OCI-LY3 (cell line): Measurements from ENCODE around the gene CDH9.

ENCODE experiments used
- H2AFZ ChIP-seq: fragments of 200-600, 300-600 bp; shearing (Covaris generic); 2 replicates; pipeline ENCODE4 v1.6.0; 2014; ENCODE audit warnings: antibody characterized with exemption, low read depth, low read length
- H3K27ac ChIP-seq: fragments of 200-600, 300-600 bp; sonication (generic); 2 replicates; pipeline ENCODE4 v1.5.1; 2014; ENCODE audit warnings: mild to moderate bottlenecking, low read length, moderate library complexity, mixed read lengths
- H3K27me3 ChIP-seq: fragments of 200-600, 300-600 bp; sonication (generic); 2 replicates; pipeline ENCODE4 v1.6.1; 2014; ENCODE audit warnings: low read depth, low read length, mixed read lengths
- H3K36me3 ChIP-seq: fragments of 200-600, 300-600 bp; sonication (generic); replicated peaks from 2 replicates; pipeline ENCODE3; 2014; ENCODE audit warnings: low read depth, low read length, mixed read lengths
- H3K4me1 ChIP-seq: fragments of 300-600, 200-600 bp; sonication (generic); 2 replicates; pipeline ENCODE4 v1.6.1; 2014; ENCODE audit warnings: low read length, mixed read lengths
- H3K4me2 ChIP-seq: fragments of 200-600, 300-600 bp; sonication (generic); 2 replicates; pipeline ENCODE4 v1.6.1; 2014; ENCODE audit warnings: low read length, mixed read lengths
- H3K4me3 ChIP-seq: fragments of 300-600, 200-600 bp; sonication (generic); 2 replicates; pipeline ENCODE4 v1.5.1; 2014; ENCODE audit warnings: antibody characterized with exemption, mild to moderate bottlenecking, low read length, moderate library complexity
- H3K79me2 ChIP-seq: fragments of 300-600, 200-600 bp; shearing (Covaris generic); 2 replicates; pipeline ENCODE4 v1.6.1; 2014; ENCODE audit warnings: mild to moderate bottlenecking, low read length, mixed read lengths
- H3K9ac ChIP-seq: fragments of 300-600, 200-600 bp; shearing (Covaris generic); 2 replicates; pipeline ENCODE4 v1.6.0; 2014; ENCODE audit warnings: mild to moderate bottlenecking, low read length, moderate library complexity
- H3K9me3 ChIP-seq: fragments of 200-600, 300-600 bp; shearing (Covaris generic); 2 replicates; pipeline ENCODE4 v1.6.1; 2014; ENCODE audit warnings: low read length, mixed read lengths; ENCODE audit not compliant: insufficient read depth
- H4K20me1 ChIP-seq: fragments of 200-600, 300-600 bp; sonication (generic); 2 replicates; pipeline ENCODE4 v1.6.1; 2016; ENCODE audit warnings: low read length, mixed read lengths; ENCODE audit not compliant: insufficient read depth
- EZH2phosphoT487 ChIP-seq: fragments of 200-600 bp; shearing (Covaris generic); IDR thresholded peaks from 2 replicates; pipeline ENCODE4 v1.6.1; 2018; ENCODE audit warnings: antibody characterized with exemption, mixed run types, low read depth
- TF ChIP-seq, protein P1 (sequence below): fragments of 200-600, 300-600 bp; sonication (generic); IDR thresholded peaks from 2 replicates; pipeline ENCODE4 v1.5.1; 2014; ENCODE audit warnings: antibody characterized with exemption, low read length, low read depth

Gene CDH9

DNA sequence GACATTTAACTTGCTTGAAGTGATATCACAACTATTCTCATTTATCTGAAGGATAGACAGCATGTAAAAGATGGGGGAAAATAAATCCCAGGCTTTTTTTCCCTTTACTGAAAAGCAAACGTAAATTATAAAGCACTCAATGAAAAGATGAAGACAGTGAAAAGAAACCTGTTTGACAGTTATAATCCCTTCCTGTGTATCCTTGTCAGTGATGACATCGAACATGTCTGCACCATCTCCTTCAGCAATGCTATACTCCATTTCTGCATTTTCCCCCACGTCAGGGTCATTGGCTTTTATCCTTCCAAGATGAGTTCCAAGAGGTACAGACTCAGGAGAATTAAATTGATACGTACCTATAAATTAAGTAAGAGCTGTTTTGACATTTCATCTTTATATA, 134.9 kb downstream of the CDH9 start:
- H3K4me2 ChIP-seq = no peak overlapping the region
- no peaks in the 10 kb centered on the region for H3K36me3 ChIP-seq
- H3K9me3 ChIP-seq = no peaks in the 10 kb centered on the region
- H2AFZ ChIP-seq = no peak overlapping the region
- no peak overlapping the region for H3K4me3 ChIP-seq
- no peaks in the 10 kb centered on the region for H4K20me1 ChIP-seq
- no peak for TF ChIP-seq EZH2phosphoT487
- TF ChIP-seq, protein P1, sequence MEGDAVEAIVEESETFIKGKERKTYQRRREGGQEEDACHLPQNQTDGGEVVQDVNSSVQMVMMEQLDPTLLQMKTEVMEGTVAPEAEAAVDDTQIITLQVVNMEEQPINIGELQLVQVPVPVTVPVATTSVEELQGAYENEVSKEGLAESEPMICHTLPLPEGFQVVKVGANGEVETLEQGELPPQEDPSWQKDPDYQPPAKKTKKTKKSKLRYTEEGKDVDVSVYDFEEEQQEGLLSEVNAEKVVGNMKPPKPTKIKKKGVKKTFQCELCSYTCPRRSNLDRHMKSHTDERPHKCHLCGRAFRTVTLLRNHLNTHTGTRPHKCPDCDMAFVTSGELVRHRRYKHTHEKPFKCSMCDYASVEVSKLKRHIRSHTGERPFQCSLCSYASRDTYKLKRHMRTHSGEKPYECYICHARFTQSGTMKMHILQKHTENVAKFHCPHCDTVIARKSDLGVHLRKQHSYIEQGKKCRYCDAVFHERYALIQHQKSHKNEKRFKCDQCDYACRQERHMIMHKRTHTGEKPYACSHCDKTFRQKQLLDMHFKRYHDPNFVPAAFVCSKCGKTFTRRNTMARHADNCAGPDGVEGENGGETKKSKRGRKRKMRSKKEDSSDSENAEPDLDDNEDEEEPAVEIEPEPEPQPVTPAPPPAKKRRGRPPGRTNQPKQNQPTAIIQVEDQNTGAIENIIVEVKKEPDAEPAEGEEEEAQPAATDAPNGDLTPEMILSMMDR = no peak
- no peak overlapping the region for H3K9ac ChIP-seq
- no peak overlapping the region for H3K27ac ChIP-seq
- no peaks in the 10 kb centered on the region for H3K27me3 ChIP-seq
- H3K79me2 ChIP-seq = no peaks in the 10 kb centered on the region
- no peaks in the 10 kb centered on the region for H3K4me1 ChIP-seq

DNA sequence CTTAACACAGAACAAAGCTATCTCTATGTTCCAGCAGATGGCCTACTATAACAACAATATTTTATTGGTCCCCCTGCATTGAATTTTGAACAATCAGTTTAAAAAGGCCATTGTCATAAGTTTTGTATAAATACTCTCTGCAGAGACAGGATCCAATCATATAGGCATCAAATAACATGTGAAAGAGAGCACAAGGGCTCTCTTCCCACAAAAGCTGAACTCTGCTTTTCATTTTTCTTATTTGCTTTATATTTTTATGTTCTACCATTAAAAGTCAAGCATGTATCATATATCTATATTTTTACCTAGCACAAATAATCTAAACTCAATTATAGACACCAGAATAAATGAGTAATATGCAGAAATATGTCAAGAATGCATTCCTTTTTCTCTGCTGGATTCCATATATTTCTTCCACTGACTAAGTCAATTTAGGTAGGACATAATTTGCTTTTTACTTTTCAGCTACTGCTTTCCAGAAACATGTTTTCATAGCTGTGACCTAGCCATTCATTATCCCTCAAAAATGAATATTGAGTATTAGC, 143.6 kb downstream of the CDH9 start:
- H3K4me2 ChIP-seq = no peak overlapping the region

DNA sequence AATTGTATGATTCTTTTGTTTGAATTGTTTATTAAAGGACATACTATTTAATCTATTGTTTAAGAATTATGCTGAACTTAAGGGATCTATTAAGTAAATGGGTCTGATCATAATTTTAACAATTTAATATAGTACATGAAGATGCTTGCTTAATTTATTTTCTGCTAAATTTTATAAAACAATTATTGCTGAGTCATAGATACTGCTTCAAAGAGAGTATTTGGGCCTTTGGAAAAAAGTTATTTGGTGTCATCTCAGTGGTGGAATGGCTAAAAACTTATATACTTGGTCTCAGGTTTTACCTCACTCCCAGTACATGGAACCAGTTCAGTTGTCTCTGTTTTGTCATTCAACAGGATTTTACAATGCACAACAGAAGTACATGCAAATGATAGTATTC, 145.3 kb downstream of the CDH9 start:
- no peaks in the 10 kb centered on the region for H3K27me3 ChIP-seq
- H3K27ac ChIP-seq = no peak overlapping the region
- H3K4me3 ChIP-seq = no peak overlapping the region
- no peak overlapping the region for H2AFZ ChIP-seq
- no peaks in the 10 kb centered on the region for H3K9me3 ChIP-seq
- H3K36me3 ChIP-seq = no peaks in the 10 kb centered on the region
- H4K20me1 ChIP-seq = no peaks in the 10 kb centered on the region
- no peaks in the 10 kb centered on the region for H3K4me1 ChIP-seq
- no peak for TF ChIP-seq EZH2phosphoT487
- TF ChIP-seq, protein P1 = no peak
- no peaks in the 10 kb centered on the region for H3K79me2 ChIP-seq
- no peak overlapping the region for H3K9ac ChIP-seq
- H3K4me2 ChIP-seq = no peak overlapping the region

More for the DNA sequence above, 143.6 kb downstream of the CDH9 start:
- Histone ChIP-seq H3K4me1 (no peaks in the 10 kb centered on the region), H3K79me2 (no peaks in the 10 kb centered on the region), H4K20me1 (no peaks in the 10 kb centered on the region), H3K36me3 (no peaks in the 10 kb centered on the region), H3K27ac (no peak overlapping the region), H2AFZ (no peak overlapping the region), H3K27me3 (no peaks in the 10 kb centered on the region), H3K9me3 (no peaks in the 10 kb centered on the region), H3K9ac (no peak overlapping the region), H3K4me3 (no peak overlapping the region)
- no peak for TF ChIP-seq EZH2phosphoT487
- TF ChIP-seq, protein P1 = no peak

GRCh38 chr5:26889815-26890214, 148.6 kb downstream of the CDH9 start:
- Histone ChIP-seq H4K20me1 (no peaks in the 10 kb centered on the region), H3K9me3 (no peaks in the 10 kb centered on the region), H3K79me2 (no peaks in the 10 kb centered on the region), H2AFZ (no peak overlapping the region), H3K4me1 (no peaks in the 10 kb centered on the region), H3K4me3 (no peak overlapping the region), H3K36me3 (no peaks in the 10 kb centered on the region), H3K27me3 (no peaks in the 10 kb centered on the region), H3K9ac (no peak overlapping the region), H3K27ac (no peak overlapping the region), H3K4me2 (peak overlapping the region; percentile 4; the same call in 1 of the 2 replicates)
- no peak for TF ChIP-seq EZH2phosphoT487
- TF ChIP-seq, protein P1 = no peak
